Measurements from ENCODE around the gene GLCE.
A peak's percentile ranks its signal among the peaks of the same experiment; 100 is the strongest.

The GLCE gene

GRCh38 chr15:69128667-69129311 is 31.6 kb upstream of the GLCE start:
- Histone ChIP-seq H3K4me3 (no peak overlapping the region), H3K27ac (peak overlapping the region in 1 of 2 donors; percentile 37)
- no peak for TF ChIP-seq CTCF (IDR thresholded peaks at IDR 0.05)
- no peak for DNase-seq (ENCODE audit: low spot score)

GRCh38 chr15:69131362-69132220 is 28.8 kb upstream of the GLCE start:
- H3K4me3 ChIP-seq, result no peak overlapping the region
- no peak for DNase-seq (ENCODE audit: low spot score)
- peak overlapping the region in 1 of 2 donors; percentile 31 for H3K27ac ChIP-seq
- TF ChIP-seq CTCF (IDR thresholded peaks at IDR 0.05), result no peak

- TF ChIP-seq CTCF (IDR thresholded peaks at IDR 0.05), result no peak
- no peak for DNase-seq (ENCODE audit: low spot score)
- H3K27ac ChIP-seq, result peak overlapping the region in 1 of 2 donors; percentile 31
- no peak overlapping the region for H3K4me3 ChIP-seq
Observed at GRCh38 chr15:69132430-69132829, 28.0 kb upstream of the GLCE start.

GRCh38 chr15:69132977-69133861 is 27.2 kb upstream of the GLCE start:
- TF ChIP-seq CTCF (IDR thresholded peaks at IDR 0.05), result no peak
- DNase-seq (ENCODE audit: low spot score), result no peak
- no peak overlapping the region for H3K4me3 ChIP-seq
- H3K27ac ChIP-seq, result no peak overlapping the region

GRCh38 chr15:69133862-69134519 is 26.4 kb upstream of the GLCE start:
- no peak for DNase-seq (ENCODE audit: low spot score)
- no peak overlapping the region for H3K27ac ChIP-seq
- no peak for TF ChIP-seq CTCF (IDR thresholded peaks at IDR 0.05)
- no peak overlapping the region for H3K4me3 ChIP-seq

GRCh38 chr15:69134791-69135190 is 25.6 kb upstream of the GLCE start:
- no peak for DNase-seq (ENCODE audit: low spot score)
- no peak overlapping the region for H3K27ac ChIP-seq
- TF ChIP-seq CTCF (IDR thresholded peaks at IDR 0.05), result no peak
- no peak overlapping the region for H3K4me3 ChIP-seq

All from coronary artery (tissue), 2 donors.